HG03439 (cell line): ENCODE data around the gene LOXL1.
"Not testable (repeated sequence)": the region's sequence is repeated elsewhere in the genome, so short reads cannot be mapped to it uniquely, and the experiment has no call there.

Source experiments
- ATAC-seq: cut with Tn5 transposase; IDR thresholded peaks from one replicate; pipeline ENCODE4 v1.9.1; 2021; ENCODE audit warnings: mild to moderate bottlenecking, moderate library complexity; ENCODE audit not compliant: unreplicated experiment

LOXL1 gene

GRCh38 chr15:73951601-73952000 is 25.3 kb downstream of the LOXL1 start:
- ATAC-seq: no peak

DNA sequence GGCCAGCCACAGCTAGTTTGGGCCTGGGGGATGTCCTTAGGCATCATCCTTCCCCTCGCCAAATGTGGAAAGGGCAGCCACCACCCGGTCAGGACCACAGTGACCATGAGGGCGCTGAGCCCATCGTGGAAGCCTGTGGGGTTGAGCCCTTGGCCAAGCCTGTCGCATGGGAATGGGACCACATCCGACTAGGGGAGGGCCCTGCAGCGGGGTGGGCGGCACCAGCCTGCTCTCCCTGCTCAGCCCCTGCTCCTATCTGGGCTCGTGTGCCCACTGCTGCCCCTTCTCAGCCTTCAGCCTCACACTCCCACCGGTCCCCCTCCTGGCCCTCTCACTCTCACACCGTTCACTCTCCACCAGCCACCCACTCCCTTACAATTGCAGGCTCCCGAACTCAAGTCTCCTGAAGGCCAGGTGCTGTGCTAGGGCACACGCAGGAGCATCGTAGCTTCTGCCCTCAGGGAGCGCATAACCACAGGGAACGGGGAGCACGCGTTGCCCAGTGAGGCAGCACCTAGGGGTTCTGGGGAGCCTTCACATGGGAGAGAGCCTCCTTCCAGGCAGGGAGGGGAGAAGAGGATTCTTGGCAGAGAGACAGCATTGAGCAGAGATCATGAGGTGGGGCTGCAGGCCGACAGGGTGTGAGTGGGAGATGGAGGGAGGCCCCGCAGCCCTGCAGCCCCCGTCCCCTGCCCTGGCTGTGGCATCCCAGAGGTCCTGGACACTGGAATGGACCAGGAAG is 26.1 kb downstream of the LOXL1 start:
- no peak for ATAC-seq

GRCh38 chr15:73952913-73953750 is 26.9 kb downstream of the LOXL1 start:
- no peak for ATAC-seq

DNA sequence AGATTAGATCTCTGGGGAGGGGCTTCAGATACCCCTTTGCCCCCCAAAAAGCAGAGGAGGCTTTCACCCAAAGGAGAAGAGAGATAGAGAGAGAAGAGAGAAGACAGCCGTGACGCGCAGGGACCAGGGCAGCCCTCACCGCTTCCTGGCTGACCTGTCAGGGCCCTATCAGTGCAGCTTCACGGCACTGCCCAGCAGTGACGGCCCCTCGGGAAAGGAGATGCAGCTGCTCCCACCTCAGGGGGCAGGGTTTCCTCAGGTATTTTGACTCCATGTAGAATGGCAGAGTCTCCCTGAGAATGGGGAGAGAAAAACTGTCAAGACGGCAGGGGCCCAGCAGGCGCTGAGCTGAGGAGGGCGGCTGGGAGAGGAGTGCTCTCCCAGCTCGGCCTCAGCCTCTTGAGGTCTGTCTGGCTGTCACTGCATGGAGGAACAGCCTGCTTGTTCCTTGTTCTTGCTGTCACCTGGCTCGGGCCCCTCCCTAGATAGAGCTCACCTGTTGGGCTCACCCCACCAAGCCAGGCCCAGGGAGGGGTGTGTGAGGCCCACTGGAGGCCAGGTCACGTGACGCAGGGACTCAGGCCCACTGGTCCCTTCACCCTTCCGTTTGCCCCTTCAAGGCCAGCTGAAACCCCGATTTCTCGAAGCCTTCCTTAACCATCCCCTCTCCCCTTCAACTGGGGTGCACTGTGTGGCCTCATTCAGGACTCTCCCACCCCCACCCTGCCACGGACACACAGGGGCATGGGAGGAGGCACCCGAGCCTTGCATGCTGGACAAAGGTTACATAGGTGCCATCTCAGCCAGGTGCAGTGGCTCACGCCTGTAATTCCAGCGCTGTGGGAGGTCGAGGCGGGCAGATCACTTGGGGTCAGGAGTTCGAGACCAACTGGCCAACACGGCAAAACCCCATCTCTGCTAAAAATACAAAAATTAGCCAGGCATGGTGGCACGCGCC is 28.2 kb downstream of the LOXL1 start:
- no peak for ATAC-seq

- ATAC-seq: no peak
These were observed 29.1 kb downstream of the LOXL1 start for GRCh38 chr15:73955326-73955725.

GRCh38 chr15:73955861-73956742 is 29.8 kb downstream of the LOXL1 start:
- ATAC-seq: no peak

- ATAC-seq: no peak
These were observed 30.5 kb downstream of the LOXL1 start for GRCh38 chr15:73956743-73957135.

GRCh38 chr15:73957276-73957675 is 31.0 kb downstream of the LOXL1 start:
- ATAC-seq: no peak

DNA sequence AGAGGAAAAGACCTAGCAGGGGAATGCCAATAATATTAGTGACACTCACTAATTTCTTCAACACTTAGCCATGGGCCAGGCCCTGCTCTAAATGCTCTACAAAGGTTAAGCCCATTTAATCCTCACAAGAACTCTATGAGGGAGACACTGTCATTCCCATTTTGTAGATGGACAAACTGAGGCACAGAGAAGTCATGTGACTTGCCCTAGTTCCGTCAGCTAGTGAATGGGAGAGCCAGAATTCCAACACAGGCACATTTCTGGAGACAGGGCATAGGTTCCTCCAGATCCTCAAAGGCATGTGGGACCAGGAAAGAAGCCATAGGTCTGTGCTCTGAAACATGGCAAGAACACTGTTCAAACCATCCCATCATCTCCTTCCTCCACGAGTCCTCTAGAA is 31.5 kb downstream of the LOXL1 start:
- no peak for ATAC-seq

- no peak for ATAC-seq
These were observed 32.8 kb downstream of the LOXL1 start for GRCh38 chr15:73959012-73959581.

DNA sequence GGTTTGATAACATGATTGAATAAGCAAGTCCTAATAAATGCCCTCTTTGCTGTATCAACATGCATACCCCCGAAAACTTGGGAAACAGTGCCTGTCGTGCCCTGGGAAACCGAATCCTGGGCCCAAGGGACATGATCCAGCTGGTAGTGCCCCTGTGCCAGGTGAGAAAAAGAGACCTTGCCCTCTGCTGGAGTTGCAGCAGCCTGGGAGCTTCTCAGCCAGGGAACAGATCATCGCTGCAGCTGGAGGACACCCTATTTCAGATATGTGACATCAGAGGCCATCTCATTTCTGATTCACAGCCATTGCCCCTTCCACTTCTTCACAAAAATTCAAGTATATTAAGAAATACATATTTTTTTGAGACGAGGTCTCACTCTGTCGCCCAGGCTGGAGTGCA is 33.5 kb downstream of the LOXL1 start:
- ATAC-seq: no peak

DNA sequence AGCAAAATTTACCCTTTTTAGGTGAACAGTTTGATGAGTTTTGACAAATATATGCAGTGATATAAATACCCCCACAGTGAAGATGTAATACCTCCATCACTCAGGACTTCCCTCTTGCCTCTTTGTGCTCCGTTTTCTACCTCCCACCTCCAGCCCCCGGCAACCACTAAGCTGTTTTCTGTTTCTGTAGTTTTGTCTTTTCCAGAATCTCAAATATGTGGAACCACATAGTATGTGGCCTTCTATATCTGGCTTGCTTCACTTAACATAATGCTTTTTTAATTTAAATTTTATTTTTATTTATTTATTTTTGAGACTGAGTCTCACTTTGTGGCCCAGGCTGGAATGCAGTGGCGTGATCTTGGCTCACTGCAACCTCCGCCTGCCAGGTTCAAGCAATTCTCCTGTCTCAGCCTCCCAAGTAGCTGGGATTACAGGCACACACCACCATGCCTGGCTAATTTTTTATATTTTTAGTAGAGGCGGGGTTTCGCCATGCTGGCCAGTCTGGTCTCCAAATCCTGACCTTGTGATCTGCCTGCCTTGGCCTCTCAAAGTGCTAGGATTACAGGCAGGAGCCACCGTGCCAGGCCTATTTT is 34.3 kb downstream of the LOXL1 start:
- not testable (repeated sequence) for ATAC-seq

DNA sequence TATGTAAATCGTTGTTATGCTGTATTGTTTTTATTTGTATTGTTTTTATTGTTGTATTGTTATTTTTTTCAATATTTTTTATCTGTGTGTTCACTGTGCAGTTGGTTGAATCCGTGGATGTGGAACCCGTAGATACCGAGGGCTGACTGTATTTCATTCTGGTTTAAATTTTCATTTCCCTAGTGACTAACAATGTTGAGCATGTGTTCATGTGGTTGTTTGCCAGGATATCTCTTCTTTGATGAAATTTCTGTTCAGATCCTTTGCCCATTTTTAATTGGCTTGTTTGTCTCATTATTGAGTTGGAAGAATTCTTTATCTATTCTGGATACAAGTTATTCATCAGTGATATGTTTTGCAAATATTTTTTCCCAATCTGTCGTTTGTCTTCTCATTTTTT is 36.2 kb downstream of the LOXL1 start:
- ATAC-seq: no peak

DNA sequence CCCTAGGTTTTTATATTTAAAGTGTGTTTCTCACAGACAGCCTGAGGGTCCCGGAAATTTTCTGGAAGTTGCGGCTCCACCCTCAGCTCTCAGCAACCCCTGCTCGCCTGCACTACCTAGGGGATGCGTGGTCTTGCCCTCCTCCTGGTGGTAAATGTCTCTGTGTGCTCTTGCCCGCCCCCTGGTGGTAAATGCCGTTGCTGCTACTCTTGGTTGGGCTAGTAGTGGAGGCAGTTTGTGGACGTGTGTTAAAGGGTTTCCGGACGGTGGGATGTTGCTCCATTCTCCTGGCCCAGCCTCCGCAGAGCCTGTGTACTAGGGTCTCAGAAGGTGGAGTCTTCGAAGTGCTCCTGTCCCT is 38.5 kb downstream of the LOXL1 start:
- ATAC-seq: peak; percentile 71

GRCh38 chr15:73965094-73965757 is 39.0 kb downstream of the LOXL1 start:
- peak; percentile 34 for ATAC-seq

DNA sequence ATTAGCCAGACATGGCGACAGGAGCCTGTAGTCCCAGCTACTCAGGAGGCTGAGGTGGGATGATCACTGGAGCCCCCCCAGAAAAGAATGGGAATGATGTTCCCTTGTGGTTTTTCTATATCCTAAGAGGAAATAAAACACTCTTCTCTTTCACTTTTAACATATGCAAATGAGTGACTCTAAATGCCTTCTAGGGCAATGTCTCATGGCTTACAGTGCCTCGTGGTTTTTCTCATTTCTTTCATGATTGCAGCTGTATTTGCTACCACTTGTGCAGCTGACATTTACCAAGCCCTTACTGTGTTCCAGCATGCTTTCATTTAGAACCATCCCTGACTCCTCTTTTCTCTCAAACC is 39.5 kb downstream of the LOXL1 start:
- peak; percentile 57 for ATAC-seq

- ATAC-seq: no peak
These were observed 42.2 kb downstream of the LOXL1 start for GRCh38 chr15:73968461-73968860.

DNA sequence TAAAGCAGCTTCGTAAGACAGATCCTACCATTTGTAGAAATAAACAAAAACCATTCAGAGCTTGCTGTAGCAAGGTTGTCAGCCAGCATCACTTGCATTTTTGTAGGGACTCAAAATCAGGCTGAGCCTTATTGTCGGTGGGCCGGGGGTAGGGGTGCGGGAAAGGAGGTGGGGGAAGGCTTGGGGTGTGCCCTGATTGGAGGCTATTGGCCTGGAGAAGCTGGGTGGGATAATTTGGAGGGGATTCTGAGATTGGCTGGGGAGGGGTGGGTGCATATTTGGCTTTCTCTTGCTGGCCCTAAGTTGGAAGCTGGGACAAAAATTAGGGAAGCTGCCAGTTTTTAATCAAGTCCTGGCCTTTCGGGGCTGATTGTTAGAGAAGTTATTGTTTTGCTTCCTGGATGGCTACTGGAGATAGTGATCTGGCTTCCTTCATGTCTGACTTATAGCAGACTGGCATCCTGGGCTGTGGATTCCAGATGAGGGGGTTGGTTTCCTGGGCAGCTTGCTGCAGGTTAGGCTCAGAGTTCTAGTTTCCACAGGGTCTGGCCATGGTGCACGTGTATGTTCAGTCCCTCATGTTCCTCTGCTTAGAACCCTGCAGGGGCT is 43.0 kb downstream of the LOXL1 start:
- ATAC-seq: no peak
